Measurements from ENCODE around the gene EPHA3.

DNA sequence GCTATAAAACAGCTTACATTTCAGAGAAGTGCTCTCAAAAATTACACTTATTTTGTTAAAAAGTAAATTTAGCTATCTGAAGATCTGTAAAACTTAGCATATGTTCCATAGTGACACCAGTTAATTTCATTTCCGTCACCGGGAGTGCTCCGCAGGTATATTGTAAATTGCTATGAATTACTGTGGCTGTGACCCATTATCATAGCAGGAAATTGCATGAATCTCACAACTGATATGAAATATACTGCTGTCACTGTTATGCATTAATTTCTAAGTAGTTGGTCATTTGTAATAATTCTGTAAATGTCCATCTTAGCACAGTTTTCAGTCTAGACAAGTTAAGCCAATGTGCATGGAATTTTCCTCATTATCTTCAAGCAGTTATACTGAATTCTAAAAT, 91.2 kb downstream of the EPHA3 start:
- TF ChIP-seq, protein P1, sequence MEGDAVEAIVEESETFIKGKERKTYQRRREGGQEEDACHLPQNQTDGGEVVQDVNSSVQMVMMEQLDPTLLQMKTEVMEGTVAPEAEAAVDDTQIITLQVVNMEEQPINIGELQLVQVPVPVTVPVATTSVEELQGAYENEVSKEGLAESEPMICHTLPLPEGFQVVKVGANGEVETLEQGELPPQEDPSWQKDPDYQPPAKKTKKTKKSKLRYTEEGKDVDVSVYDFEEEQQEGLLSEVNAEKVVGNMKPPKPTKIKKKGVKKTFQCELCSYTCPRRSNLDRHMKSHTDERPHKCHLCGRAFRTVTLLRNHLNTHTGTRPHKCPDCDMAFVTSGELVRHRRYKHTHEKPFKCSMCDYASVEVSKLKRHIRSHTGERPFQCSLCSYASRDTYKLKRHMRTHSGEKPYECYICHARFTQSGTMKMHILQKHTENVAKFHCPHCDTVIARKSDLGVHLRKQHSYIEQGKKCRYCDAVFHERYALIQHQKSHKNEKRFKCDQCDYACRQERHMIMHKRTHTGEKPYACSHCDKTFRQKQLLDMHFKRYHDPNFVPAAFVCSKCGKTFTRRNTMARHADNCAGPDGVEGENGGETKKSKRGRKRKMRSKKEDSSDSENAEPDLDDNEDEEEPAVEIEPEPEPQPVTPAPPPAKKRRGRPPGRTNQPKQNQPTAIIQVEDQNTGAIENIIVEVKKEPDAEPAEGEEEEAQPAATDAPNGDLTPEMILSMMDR (IDR thresholded peaks at IDR 0.05 in 4 of 5, conservative IDR thresholded peaks at IDR 0.05 in 1 of 5), result no peak
- TF ChIP-seq POLR2A (IDR thresholded peaks at IDR 0.05), result no peak

Data from gastrocnemius medialis (tissue), 4 donors.